NB4 (cell line): ENCODE data around the gene ATP2A3.

Experiments used
- CTCF ChIP-seq: IDR thresholded peaks from one replicate; pipeline ENCODE4 v1.5.1; 2012; ENCODE audit warnings: low read depth, low read length
- POLR2A ChIP-seq: IDR thresholded peaks from 2 replicates; pipeline ENCODE4 v1.6.1; 2011; ENCODE audit warnings: mild to moderate bottlenecking; ENCODE audit not compliant: insufficient read length; ENCODE audit errors: extremely low read depth

GRCh38 chr17:4003131-4003500 lies 38.9 kb upstream of the ATP2A3 start:
- TF ChIP-seq CTCF (no peak), POLR2A (no peak)
